Naive thymus-derived CD4-positive, alpha-beta T cell (primary cell): ENCODE results near the gene HOXD8. TPM values are rescaled to one million over a fixed set of nuclear protein-coding genes. Genes with fewer than 3 reads are reported as not detected.
A peak's percentile ranks its signal among the peaks of the same experiment; 100 is the strongest.

ENCODE experiments used
- ATAC-seq: fragments of 150-1000 bp; cut with Tn5 transposase; 2 replicates; pipeline ENCODE4 v1.10.0; 2021; ENCODE audit warnings: mild to moderate bottlenecking, moderate library complexity
- CTCF ChIA-PET: fragments of 350-600 bp; sonication (Branson Sonifier 250); formaldehyde crosslinking; loops from one replicate; lab custom pipeline; 2021; ENCODE audit warnings: antibody characterized with exemption; lab: Charles Lee
- POLR2A ChIA-PET: fragments of 350-600 bp; sonication (Branson Sonifier 250); formaldehyde crosslinking; loops from one replicate; lab custom pipeline; 2021; ENCODE audit warnings: antibody characterized with exemption, inconsistent platforms; lab: Charles Lee
- DNase-seq, 9 donors: peaks; one replicate each; pipeline versions ENCODE4 v3.0.0 to v3.0.0-alpha.2; 2020 to 2022; ENCODE audit warnings: mixed read lengths in 1 of 9
- H3K27ac ChIP-seq: one replicate; pipeline ENCODE4 v1.7.0; 2013; ENCODE audit warnings: mild to moderate bottlenecking, low read depth, low read length, moderate library complexity
- H3K27me3 ChIP-seq, 2 donors: one replicate each; pipeline ENCODE4 v1.7.0; 2013; ENCODE audit warnings: low read length in 2 of 2, mild to moderate bottlenecking in 2 of 2, moderate library complexity in 2 of 2; ENCODE audit not compliant: control insufficient read depth in 2 of 2, insufficient read depth in 2 of 2
- H3K36me3 ChIP-seq, 3 experiments: 1 replicate in 2 of 3; 2 replicates in 1 of 3; pipeline ENCODE4 v1.7.0; 2013; ENCODE audit warnings: low read length in 3 of 3, mild to moderate bottlenecking in 3 of 3, moderate library complexity in 1 of 3; ENCODE audit not compliant: insufficient read depth in 3 of 3, control insufficient read depth in 2 of 3
- H3K4me1 ChIP-seq, 2 donors: one replicate each; pipeline ENCODE4 v1.7.0; 2013; ENCODE audit warnings: low read length in 2 of 2, mild to moderate bottlenecking in 2 of 2, moderate library complexity in 1 of 2; ENCODE audit not compliant: control insufficient read depth in 2 of 2, insufficient read depth in 2 of 2
- H3K4me3 ChIP-seq: 2 replicates; pipeline ENCODE4 v1.7.0; 2013; ENCODE audit warnings: mild to moderate bottlenecking, low read length
- H3K9me3 ChIP-seq, 3 experiments: 1 replicate in 2 of 3; 2 replicates in 1 of 3; pipeline ENCODE4 v1.7.0; 2013; ENCODE audit warnings: low read length in 3 of 3; ENCODE audit not compliant: control insufficient read depth in 2 of 3
- H3K27ac Mint-ChIP-seq, 9 donors: one replicate each; pipeline ENCODE4 v1.8.0; 2020 to 2022; ENCODE audit warnings: mixed read lengths in 9 of 9, mild to moderate bottlenecking in 8 of 9, moderate library complexity in 5 of 9, inconsistent platforms in 2 of 9
- H3K27me3 Mint-ChIP-seq, 5 donors: one replicate each; pipeline ENCODE4 v1.8.0; 2021 to 2022; ENCODE audit warnings: mixed read lengths in 5 of 5, mild to moderate bottlenecking in 1 of 5
- H3K36me3 Mint-ChIP-seq, 5 donors: one replicate each; pipeline ENCODE4 v1.8.0; 2020 to 2022; ENCODE audit warnings: mixed read lengths in 5 of 5, mild to moderate bottlenecking in 3 of 5, inconsistent platforms in 1 of 5
- H3K4me1 Mint-ChIP-seq, 7 donors: one replicate each; pipeline ENCODE4 v1.8.0; 2020 to 2022; ENCODE audit warnings: mixed read lengths in 7 of 7, mild to moderate bottlenecking in 3 of 7, inconsistent platforms in 1 of 7
- H3K4me3 Mint-ChIP-seq, 10 donors: one replicate each; pipeline ENCODE4 v1.8.0; 2020 to 2022; ENCODE audit warnings: mild to moderate bottlenecking in 10 of 10, mixed read lengths in 10 of 10, moderate library complexity in 6 of 10, inconsistent platforms in 2 of 10
- H3K9me3 Mint-ChIP-seq, 11 donors: one replicate each; pipeline ENCODE4 v1.8.0; 2020 to 2022; ENCODE audit warnings: mixed read lengths in 11 of 11, mild to moderate bottlenecking in 4 of 11, inconsistent platforms in 1 of 11, moderate library complexity in 1 of 11
- intact Hi-C, 2 donors: fragments of 100-400 bp; cut with micrococcal nuclease; formaldehyde crosslinking; loops; one replicate each; pipeline ENCODE4 v1.15.1; 2023
- polyA plus RNA-seq, 2 donors: library from polyadenylated mRNA; unstranded; fragments of 300-500 nt; fragmentation: Illumina TruSeq; gene quantifications; one replicate each; pipeline ENCODE4 v1.2.3, GENCODE V29; 2021
- total RNA-seq, 6 experiments: library from RNA in 5 of 6; stranded (reverse) in 5 of 6; gene quantifications; 1 replicate in 5 of 6; 2 replicates in 1 of 6; pipeline ENCODE4 v1.2.3 and lab custom pipeline; 2021 to 2026

Gene HOXD8
- total and polyA plus RNA-seq, 7 experiments from 2014 or later: not detected

GRCh38 chr2:176082525-176082823 is 47.0 kb upstream of the HOXD8 start:
- CTCF ChIA-PET: no interaction called here
- H3K4me1 ChIP-seq: peaks cover 0 to 7% of the 10 kb centered on the region in 2 donors
- H3K27me3 ChIP-seq: peaks cover 37 to 84% of the 10 kb centered on the region in 2 donors
- intact Hi-C loops: loop anchor here in 1 of 2 donors (10.0 kb wide), 1 partner anchor 1748 kb away; the partner anchor contains the start of gene SP9
- H3K27ac ChIP-seq: no peak overlapping the region
- POLR2A ChIA-PET: no interaction called here
- H3K9me3 Mint-ChIP-seq: peaks cover 5 to 80% (median 50%) of the 10 kb centered on the region in 11 donors
- peak overlapping the region in 6 of 10 donors; percentile 29 to 76 (median 58) for H3K4me3 Mint-ChIP-seq
- peaks cover 66 to 82% (median 74%) of the 10 kb centered on the region in 5 donors for H3K27me3 Mint-ChIP-seq
- no peak for ATAC-seq
- H3K4me1 Mint-ChIP-seq: peaks cover 0 to 32% (median 21%) of the 10 kb centered on the region in 7 donors
- DNase-seq: no peak
- peaks cover 0 to 63% (median 13%) of the 10 kb centered on the region in 3 experiments for H3K9me3 ChIP-seq
- H3K27ac Mint-ChIP-seq: peak overlapping the region in 8 of 9 donors; percentile 59 to 98 (median 74)
- H3K36me3 Mint-ChIP-seq: peaks cover 0 to 45% (median 5%) of the 10 kb centered on the region in 5 donors
- no peaks in the 10 kb centered on the region for H3K36me3 ChIP-seq
- H3K4me3 ChIP-seq: no peak overlapping the region

- peaks cover 69 to 88% (median 77%) of the 10 kb centered on the region in 5 donors for H3K27me3 Mint-ChIP-seq
- H3K4me1 Mint-ChIP-seq: peaks cover 0 to 32% (median 22%) of the 10 kb centered on the region in 7 donors
- CTCF ChIA-PET: no interaction called here
- H3K27ac ChIP-seq: no peak overlapping the region
- ATAC-seq (no peak), DNase-seq (no peak)
- H3K9me3 Mint-ChIP-seq: peaks cover 6 to 85% (median 50%) of the 10 kb centered on the region in 11 donors
- H3K4me3 ChIP-seq: no peak overlapping the region
- H3K36me3 Mint-ChIP-seq: peaks cover 0 to 45% (median 5%) of the 10 kb centered on the region in 5 donors
- peaks cover 0 to 63% (median 13%) of the 10 kb centered on the region in 3 experiments for H3K9me3 ChIP-seq
- intact Hi-C loops: loop anchor here in 1 of 2 donors (10.0 kb wide), 1 partner anchor 1748 kb away; the partner anchor contains the start of gene SP9
- H3K27me3 ChIP-seq: peaks cover 37 to 86% of the 10 kb centered on the region in 2 donors
- H3K36me3 ChIP-seq: no peaks in the 10 kb centered on the region
- peak overlapping the region; percentile 28 to 98 (median 82) for H3K27ac Mint-ChIP-seq
- peaks cover 0 to 7% of the 10 kb centered on the region in 2 donors for H3K4me1 ChIP-seq
- H3K4me3 Mint-ChIP-seq: peak overlapping the region in 8 of 10 donors; percentile 20 to 76 (median 58)
- POLR2A ChIA-PET: no interaction called here
These were observed 46.4 kb upstream of the HOXD8 start for GRCh38 chr2:176082824-176083751.

- Histone ChIP-seq H3K9me3 (peaks cover 0 to 60% (median 13%) of the 10 kb centered on the region in 3 experiments), H3K4me3 (no peak within 1 kb of the TSS), H3K27ac (no peak within 1 kb of the TSS), H3K27me3 (peaks cover 43 to 86% of the 10 kb centered on the region in 2 donors), H3K36me3 (no peaks in the 10 kb centered on the region), H3K4me1 (peaks cover 0 to 7% of the 10 kb centered on the region in 2 donors)
- ChIA-PET CTCF (no interaction called here), POLR2A (no interaction called here)
- peaks cover 0 to 29% (median 23%) of the 10 kb centered on the region in 7 donors for H3K4me1 Mint-ChIP-seq
- H3K4me3 Mint-ChIP-seq: peak within 1 kb of the TSS in 9 of 10 donors; percentile 20 to 76 (median 57)
- DNase-seq: no peak
- H3K27ac Mint-ChIP-seq: peak within 1 kb of the TSS; percentile 28 to 98 (median 82)
- H3K27me3 Mint-ChIP-seq: peaks cover 66 to 88% (median 77%) of the 10 kb centered on the region in 5 donors
- ATAC-seq: no peak
- intact Hi-C loops: loop anchor here (2.0 to 10.0 kb wide), 2 partner anchors 45 to 1749 kb away; partner anchors contain the start of genes HOXD8 (in 1 of the 2) and SP9 (in 1 of the 2)
- peaks cover 3 to 84% (median 44%) of the 10 kb centered on the region in 11 donors for H3K9me3 Mint-ChIP-seq
- peaks cover 0 to 39% (median 2%) of the 10 kb centered on the region in 5 donors for H3K36me3 Mint-ChIP-seq
These were observed 45.7 kb upstream of the HOXD8 start, which contains the start of gene EVX2 for GRCh38 chr2:176083796-176084261. TSS of gene EVX2 (minus strand) at chr2:176083962. CDS start at chr2:176083776, 186 bp downstream.

- ChIA-PET POLR2A (no interaction called here), CTCF (no interaction called here)
- peaks cover 0 to 22% (median 15%) of the 10 kb centered on the region in 7 donors for H3K4me1 Mint-ChIP-seq
- Histone ChIP-seq H3K4me1 (peaks cover 0 to 2% of the 10 kb centered on the region in 2 donors), H3K9me3 (peaks cover 0 to 52% (median 13%) of the 10 kb centered on the region in 3 experiments), H3K4me3 (no peak overlapping the region), H3K27ac (no peak overlapping the region), H3K36me3 (no peaks in the 10 kb centered on the region), H3K27me3 (peaks cover 42 to 85% of the 10 kb centered on the region in 2 donors)
- ATAC-seq: no peak
- peaks cover 2 to 75% (median 38%) of the 10 kb centered on the region in 11 donors for H3K9me3 Mint-ChIP-seq
- DNase-seq: no peak
- intact Hi-C loops: loop anchor here (2.0 to 10.0 kb wide), 3 partner anchors 44 to 1750 kb away; partner anchors contain the start of genes HOXD8 (in 1 of the 2) and SP9 (in 1 of the 2)
- peak overlapping the region in 6 of 10 donors; percentile 5 to 69 (median 44) for H3K4me3 Mint-ChIP-seq
- H3K27ac Mint-ChIP-seq: peak overlapping the region; percentile 28 to 98 (median 82)
- peaks cover 65 to 88% (median 76%) of the 10 kb centered on the region in 5 donors for H3K27me3 Mint-ChIP-seq
- peaks cover 0 to 38% (median 0%) of the 10 kb centered on the region in 5 donors for H3K36me3 Mint-ChIP-seq
These were observed 44.8 kb upstream of the HOXD8 start for GRCh38 chr2:176084611-176085119.

GRCh38 chr2:176085120-176085788 is 44.3 kb upstream of the HOXD8 start:
- no peaks in the 10 kb centered on the region for H3K36me3 ChIP-seq
- Mint-ChIP-seq H3K27ac (peak overlapping the region in 8 of 9 donors; percentile 40 to 98 (median 80)), H3K36me3 (peaks cover 0 to 38% (median 0%) of the 10 kb centered on the region in 5 donors), H3K9me3 (peaks cover 2 to 75% (median 38%) of the 10 kb centered on the region in 11 donors), H3K4me3 (peak overlapping the region in 5 of 10 donors; percentile 16 to 69 (median 48)), H3K27me3 (peaks cover 70 to 93% (median 80%) of the 10 kb centered on the region in 5 donors), H3K4me1 (peaks cover 0 to 22% (median 14%) of the 10 kb centered on the region in 7 donors)
- DNase-seq (no peak), ATAC-seq (no peak)
- H3K4me1 ChIP-seq: no peaks in the 10 kb centered on the region
- peaks cover 0 to 51% (median 13%) of the 10 kb centered on the region in 3 experiments for H3K9me3 ChIP-seq
- no peak overlapping the region for H3K27ac ChIP-seq
- CTCF ChIA-PET: no interaction called here
- peaks cover 45 to 89% of the 10 kb centered on the region in 2 donors for H3K27me3 ChIP-seq
- POLR2A ChIA-PET: interaction anchor here (0.8 kb wide), 1 partner anchor 10 kb away, joined by 3 read pairs; no protein-coding TSS in a partner anchor
- no peak overlapping the region for H3K4me3 ChIP-seq
- intact Hi-C loops: loop anchor here (2.0 to 10.0 kb wide), 3 partner anchors 44 to 1750 kb away; partner anchors contain the start of genes HOXD8 (in 1 of the 2) and SP9 (in 1 of the 2)
